HG03575 (cell line): ENCODE data around the gene PNMT.

Experiments
- ATAC-seq: cut with Tn5 transposase; IDR thresholded peaks from one replicate; pipeline ENCODE4 v1.9.1; 2021; ENCODE audit not compliant: unreplicated experiment, insufficient number of reproducible peaks, low FRiP score; ENCODE audit errors: extremely low read depth

The PNMT gene

GRCh38 chr17:39651923-39652586 is 16.2 kb upstream of the PNMT start:
- ATAC-seq, result no peak

GRCh38 chr17:39652587-39653315 is 15.5 kb upstream of the PNMT start:
- ATAC-seq, result no peak

GRCh38 chr17:39653316-39653661 is 15.0 kb upstream of the PNMT start:
- no peak for ATAC-seq

- ATAC-seq, result no peak
These were observed 14.5 kb upstream of the PNMT start for GRCh38 chr17:39653662-39654331.

GRCh38 chr17:39655105-39655504 is 13.1 kb upstream of the PNMT start:
- ATAC-seq, result no peak

- no peak for ATAC-seq
These were observed 9.9 kb upstream of the PNMT start for GRCh38 chr17:39658346-39658745.

GRCh38 chr17:39658760-39659159 is 9.5 kb upstream of the PNMT start:
- no peak for ATAC-seq

GRCh38 chr17:39659279-39660010 is 8.8 kb upstream of the PNMT start:
- ATAC-seq, result no peak

GRCh38 chr17:39660011-39660360 is 8.3 kb upstream of the PNMT start:
- no peak for ATAC-seq

- no peak for ATAC-seq
These were observed 7.6 kb upstream of the PNMT start for GRCh38 chr17:39660397-39661385.

- no peak for ATAC-seq
These were observed 6.3 kb upstream of the PNMT start for GRCh38 chr17:39661744-39662541.

- ATAC-seq, result no peak
These were observed 5.5 kb upstream of the PNMT start for GRCh38 chr17:39662551-39663339.

GRCh38 chr17:39663340-39663687 is 4.9 kb upstream of the PNMT start:
- no peak for ATAC-seq

GRCh38 chr17:39663688-39664580 is 4.3 kb upstream of the PNMT start:
- ATAC-seq, result no peak

GRCh38 chr17:39664581-39665561 is 3.4 kb upstream of the PNMT start, which contains the start of gene TCAP:
TSS of gene TCAP (plus strand) at chr17:39665349. CDS start at chr17:39665360, 11 bp downstream.
- no peak for ATAC-seq
